HG02970 (cell line): ENCODE results near the gene GPS2.

ENCODE experiments used
- ATAC-seq: cut with Tn5 transposase; IDR thresholded peaks from one replicate; pipeline ENCODE4 v1.9.1; 2021; ENCODE audit warnings: mild to moderate bottlenecking, moderate library complexity, moderate number of reproducible peaks; ENCODE audit not compliant: unreplicated experiment, low FRiP score

Gene GPS2, protein sequence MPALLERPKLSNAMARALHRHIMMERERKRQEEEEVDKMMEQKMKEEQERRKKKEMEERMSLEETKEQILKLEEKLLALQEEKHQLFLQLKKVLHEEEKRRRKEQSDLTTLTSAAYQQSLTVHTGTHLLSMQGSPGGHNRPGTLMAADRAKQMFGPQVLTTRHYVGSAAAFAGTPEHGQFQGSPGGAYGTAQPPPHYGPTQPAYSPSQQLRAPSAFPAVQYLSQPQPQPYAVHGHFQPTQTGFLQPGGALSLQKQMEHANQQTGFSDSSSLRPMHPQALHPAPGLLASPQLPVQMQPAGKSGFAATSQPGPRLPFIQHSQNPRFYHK

DNA sequence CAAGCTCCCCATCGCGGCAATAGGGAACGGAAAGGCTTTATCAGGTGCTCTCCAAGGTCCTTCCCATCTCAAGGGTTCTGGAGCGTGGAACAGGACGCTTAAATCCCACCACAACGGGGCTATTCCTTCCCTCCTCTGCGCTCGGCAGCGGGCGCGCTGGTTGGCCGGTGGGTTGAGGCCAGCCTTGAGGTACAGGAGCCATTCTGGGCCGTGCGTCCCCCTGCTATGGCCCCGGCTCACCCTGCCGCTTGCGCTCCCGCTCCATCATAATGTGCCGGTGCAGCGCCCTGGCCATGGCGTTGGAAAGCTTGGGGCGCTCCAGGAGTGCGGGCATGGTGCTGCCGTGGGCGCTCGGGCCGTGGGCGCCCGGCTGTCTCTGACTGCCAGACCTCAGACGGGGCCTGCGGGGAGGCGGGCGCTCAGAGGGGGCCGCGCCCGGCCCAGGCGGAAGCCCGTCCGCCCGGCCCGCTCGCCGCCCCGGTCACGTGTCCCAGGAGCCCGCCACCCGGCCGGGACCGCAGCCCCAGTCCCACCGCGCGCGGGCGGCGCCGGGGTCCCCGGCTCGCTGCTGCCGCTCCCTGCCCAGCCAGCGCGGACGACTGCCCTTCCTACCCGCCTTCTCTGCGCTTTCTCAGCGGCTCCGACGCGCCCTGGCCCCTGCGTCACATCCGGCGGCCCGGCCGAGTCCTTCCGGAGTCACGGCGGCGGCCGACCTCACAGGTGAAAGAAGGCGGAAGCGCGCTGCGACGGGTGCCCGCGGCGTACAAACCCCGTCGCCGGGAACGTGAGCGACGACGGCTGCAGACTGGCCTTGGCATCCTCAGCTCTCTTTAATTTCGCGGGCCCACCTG lies at the start of gene GPS2:
GPS2 (minus strand) TSS at position 642 of the 851 bp plus-strand sequence; CDS start at position 334, 308 bp downstream.
- ATAC-seq, result peak; percentile 66

- ATAC-seq, result no peak
These were observed 48.2 kb upstream of the GPS2 start for GRCh38 chr17:7363311-7363710.

DNA sequence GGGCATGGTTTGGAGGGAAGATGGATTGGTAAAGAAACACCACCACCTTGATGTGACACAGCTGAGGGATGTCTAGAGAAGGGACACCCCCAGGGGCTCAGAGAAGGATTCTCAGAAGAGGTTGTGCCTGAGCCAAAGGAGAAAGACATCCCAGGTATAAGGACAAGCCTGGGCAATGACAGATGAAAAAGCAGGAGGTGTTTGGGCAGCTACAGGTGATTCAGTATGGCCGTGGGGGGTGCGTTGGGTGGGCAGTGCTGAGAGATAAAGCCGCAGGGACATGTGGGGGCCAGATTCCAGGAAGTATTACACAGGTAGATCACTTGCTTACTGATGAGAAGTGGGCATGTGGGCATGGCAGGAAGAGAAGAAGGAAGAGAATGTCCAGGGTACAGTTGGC lies 46.7 kb upstream of the GPS2 start:
- no peak for ATAC-seq

DNA sequence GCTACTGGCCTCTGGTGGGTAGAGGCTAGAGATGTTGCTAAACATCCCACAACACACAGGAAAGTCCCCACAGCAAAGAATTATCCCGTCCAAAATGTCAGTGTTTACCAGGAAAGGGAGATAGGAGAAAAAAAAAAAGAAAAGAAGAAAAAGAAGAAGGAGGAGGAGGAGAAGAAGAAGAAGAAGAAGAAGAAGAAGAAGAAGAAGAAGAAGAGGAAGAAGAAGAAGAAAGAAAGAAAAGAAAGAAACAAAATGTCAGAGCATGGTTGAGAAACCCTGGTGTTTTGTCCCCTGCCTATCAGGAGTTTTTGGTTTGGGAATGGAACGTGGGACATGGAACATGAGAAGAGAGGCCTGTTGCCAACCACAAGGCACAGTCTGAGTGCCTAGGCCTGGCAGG lies 42.2 kb upstream of the GPS2 start:
- ATAC-seq, result no peak

GRCh38 chr17:7356756-7357155 lies 41.6 kb upstream of the GPS2 start:
- no peak for ATAC-seq

- no peak for ATAC-seq
These were observed 41.0 kb upstream of the GPS2 start for GRCh38 chr17:7356072-7356549.

DNA sequence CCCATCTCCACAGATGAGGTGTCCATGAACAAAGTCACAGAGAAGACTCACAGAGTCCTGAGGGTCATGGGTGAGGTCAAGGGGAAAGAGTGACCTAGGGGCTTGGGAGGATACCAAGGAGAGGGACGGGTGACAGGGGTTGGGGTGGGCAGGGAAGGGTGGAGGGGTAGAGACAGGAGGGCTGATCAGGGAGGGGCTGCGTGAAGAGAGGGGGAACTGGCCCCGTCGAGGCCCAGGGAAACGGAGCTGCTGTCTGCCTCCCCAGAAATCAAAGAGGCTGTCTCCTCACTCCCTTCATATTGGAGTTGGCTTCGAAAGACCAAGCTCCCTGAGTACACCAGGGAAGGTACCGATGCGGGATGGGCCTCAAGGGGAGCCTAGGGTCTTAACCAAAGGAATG lies 40.4 kb upstream of the GPS2 start:
- no peak for ATAC-seq

DNA sequence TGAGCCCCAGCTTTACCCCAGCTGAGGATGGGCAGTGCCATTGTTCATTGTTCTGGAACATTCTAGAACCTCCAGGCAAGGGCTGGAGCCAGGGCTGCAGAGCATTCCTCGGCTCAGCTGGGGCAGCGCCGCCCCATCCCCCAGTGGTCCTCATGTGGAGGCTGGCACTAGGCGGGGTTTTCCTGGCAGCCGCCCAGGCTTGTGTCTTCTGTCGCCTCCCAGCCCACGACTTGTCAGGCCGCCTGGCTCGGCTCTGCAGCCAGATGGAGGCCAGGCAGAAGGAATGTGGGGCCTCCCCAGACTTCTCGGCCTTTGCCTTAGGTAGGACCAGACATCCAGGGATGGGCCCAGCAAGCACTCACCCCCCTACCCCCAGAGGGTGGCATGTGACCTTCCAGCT lies 39.9 kb upstream of the GPS2 start, which contains the start of gene TMEM95:
TMEM95 (plus strand) TSS at position 104 of the 400 bp plus-strand sequence; CDS start at position 153, 49 bp downstream.
- no peak for ATAC-seq

- ATAC-seq, result no peak
These were observed 39.2 kb upstream of the GPS2 start for GRCh38 chr17:7354262-7354843.

- ATAC-seq, result no peak
These were observed 37.9 kb upstream of the GPS2 start for GRCh38 chr17:7352910-7353635.

GRCh38 chr17:7352503-7352889 lies 37.3 kb upstream of the GPS2 start:
- ATAC-seq, result no peak

DNA sequence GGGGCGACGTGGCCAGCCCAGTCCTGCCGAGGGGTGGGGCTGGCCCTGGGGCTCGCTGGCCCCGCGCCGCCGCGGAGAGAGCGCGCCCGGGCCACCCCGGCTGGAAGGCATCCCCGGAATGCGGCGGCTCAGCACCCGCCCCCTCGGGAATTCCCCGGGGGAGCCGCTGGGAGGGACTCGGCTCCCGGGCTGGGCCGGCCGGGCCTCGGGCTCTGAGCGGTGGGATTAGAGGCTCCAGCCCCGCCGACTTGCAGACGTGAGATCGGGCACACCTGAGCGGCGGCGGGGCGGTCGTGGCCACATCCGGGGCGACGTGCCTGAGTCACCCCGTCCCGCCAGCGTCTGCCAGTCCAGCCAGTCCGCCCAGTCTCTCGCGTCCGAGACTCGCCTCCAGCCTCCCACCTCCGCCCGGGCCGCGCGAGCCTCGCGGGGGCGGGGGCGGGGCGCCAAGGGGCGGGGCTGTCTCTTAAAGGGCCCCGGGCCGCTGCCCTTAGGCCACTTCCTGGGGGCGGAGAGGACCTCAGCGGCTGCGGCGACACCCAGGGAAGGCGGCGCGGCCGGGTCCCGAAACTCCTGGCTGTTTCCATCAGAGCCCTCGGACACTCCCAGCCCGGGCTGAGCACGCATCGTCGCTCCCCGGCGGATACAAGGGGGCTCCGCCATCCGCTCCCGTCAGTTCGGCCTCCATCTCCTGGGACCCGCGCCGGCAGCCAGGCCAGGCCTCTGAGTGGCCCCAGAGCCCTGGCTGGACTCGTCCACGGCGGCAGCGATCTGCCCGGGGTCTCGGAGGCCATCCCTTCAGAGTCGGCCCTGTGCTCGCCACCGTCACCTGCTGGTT lies 36.7 kb upstream of the GPS2 start, which contains the start of gene KCTD11:
KCTD11 (plus strand) TSS at position 498 of the 838 bp plus-strand sequence.
- ATAC-seq, result peak; percentile 56

- no peak for ATAC-seq
These were observed 33.5 kb upstream of the GPS2 start for GRCh38 chr17:7348478-7349242.

- no peak for ATAC-seq
These were observed 32.7 kb upstream of the GPS2 start for GRCh38 chr17:7347630-7348477.

DNA sequence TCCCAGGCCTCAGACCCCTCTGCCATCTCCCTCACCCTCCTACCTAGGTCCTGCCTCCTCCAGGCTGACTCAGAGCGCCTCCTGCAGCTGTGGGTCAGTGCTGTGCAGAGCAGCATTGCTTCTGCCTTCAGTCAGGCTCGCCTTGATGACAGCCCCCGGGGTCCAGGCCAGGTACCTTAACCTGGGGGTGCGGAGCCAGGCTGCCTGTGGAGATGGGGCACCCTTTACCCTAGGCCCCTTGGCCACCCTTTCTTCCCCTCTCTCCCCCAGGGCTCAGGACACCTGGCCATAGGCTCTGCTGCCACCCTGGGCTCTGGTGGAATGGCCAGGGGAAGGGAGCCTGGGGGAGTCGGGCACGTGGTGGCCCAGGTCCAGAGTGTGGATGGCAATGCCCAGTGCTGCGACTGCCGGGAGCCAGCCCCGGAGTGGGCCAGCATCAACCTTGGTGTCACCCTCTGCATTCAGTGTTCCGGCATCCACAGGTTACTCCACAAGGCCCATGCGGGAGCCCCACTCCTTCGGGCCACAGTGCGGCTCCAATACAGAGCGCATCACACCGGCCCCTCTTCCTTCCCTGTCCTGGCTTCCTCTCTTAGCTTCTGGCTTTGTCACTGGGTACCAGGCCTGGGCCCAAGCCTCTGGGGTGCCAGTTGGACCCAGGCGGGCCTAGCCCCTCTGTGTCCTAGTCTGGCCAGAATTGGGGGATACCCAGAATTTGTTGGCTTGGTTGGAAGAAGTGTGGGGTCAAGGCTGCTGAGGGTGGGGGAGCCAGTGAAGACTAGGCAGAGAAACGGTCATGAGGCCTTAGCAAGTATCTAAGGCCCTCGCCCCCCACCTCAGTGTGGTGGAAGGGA lies 31.8 kb upstream of the GPS2 start:
- ATAC-seq, result no peak

DNA sequence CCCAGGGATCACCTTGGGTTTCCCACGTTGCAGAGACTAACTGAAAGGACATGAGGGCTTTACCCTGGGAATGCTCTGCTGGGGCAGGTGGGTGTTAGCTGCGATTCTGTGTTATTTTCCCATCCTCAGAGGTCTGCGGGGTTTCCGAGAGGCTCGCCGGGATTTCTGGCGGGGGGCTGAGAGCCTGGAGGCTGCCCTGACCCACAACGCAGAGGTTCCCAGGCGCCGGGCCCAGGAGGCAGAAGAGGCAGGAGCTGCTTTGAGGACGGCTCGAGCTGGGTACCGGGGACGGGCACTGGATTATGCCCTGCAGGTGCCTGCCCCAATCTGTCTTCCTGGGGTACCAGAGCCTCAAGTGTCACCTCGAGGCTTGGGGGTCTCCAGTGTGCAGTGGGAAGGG lies 28.1 kb upstream of the GPS2 start:
- no peak for ATAC-seq

DNA sequence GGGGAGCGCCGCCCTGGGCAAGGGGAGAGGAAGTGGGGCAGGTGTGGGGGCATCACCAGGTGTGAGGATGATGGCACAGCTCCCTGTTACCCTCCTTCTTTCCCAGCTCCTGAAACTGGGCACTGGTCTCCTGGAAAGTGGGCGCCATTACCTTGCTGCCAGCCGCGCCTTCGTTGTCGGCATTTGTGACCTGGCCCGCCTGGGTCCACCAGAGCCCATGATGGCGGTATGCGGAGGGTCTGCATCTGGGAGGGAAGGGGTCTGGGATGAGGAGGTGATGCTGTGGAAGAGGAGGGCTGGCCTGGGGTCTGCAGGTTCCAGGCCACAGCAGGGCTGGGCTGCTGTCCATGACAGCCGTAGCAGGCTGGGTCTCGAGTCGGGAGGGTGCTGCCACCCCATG lies 26.7 kb upstream of the GPS2 start:
- no peak for ATAC-seq
